Superior temporal gyrus (tissue), 1 donor: Measurements from ENCODE around the gene APOBEC3B.
"Not testable (repeated sequence)": the region's sequence is repeated elsewhere in the genome, so short reads cannot be mapped to it uniquely, and the experiment has no call there.

Source experiments
- DNase-seq: peaks from one replicate; pipeline ENCODE4 v3.0.0-alpha.2; 2016; ENCODE audit errors: extremely low spot score

APOBEC3B gene

DNA sequence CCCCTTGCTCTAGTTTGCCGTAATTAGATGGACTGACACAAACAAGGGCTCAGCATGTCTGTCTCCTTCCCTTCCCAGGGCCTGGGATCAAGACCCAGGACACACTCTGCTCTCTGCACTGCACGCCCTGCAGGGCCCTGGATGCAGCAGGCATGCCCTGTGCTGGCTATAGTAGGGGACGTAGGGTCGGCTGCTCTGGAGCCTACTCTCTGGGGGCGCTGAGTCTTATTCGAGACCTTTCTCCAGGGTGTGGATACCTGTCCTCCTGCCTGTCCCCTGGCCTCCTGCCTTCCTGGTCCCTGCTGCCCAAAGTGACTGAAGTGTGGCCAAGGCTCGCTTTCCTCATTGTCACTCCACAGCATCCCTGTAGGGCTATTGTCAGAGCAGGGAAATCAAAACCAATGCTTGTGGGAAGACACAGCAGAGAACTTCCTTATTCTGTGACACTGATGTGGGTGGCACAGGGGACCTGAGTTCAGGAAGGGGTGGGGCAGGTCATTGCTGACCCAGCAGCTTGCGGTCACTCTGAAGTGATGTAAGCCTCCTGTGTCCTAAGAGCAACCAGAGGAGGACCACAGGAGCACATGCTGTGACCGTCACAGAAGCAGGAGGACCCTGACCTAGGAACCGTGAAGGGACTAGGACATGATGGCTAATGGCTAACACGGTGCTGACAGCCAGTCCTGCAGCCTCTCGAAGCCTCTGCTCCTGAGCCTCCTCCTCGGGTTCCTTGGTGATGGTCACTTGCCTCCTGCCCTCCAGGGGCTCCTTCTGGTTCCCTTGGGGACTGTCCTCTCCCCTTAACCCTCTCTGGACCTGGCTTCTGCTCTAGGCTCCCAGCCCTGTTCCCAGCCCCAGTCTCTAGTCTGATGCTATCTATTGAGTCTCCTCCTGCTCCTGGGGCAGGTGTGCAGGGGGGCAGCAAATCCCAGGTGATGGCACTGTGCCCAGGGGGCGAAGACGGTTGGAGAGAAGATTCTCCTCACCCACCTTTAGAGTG, 14.4 kb upstream of the APOBEC3B start:
- DNase-seq = no peak

DNA sequence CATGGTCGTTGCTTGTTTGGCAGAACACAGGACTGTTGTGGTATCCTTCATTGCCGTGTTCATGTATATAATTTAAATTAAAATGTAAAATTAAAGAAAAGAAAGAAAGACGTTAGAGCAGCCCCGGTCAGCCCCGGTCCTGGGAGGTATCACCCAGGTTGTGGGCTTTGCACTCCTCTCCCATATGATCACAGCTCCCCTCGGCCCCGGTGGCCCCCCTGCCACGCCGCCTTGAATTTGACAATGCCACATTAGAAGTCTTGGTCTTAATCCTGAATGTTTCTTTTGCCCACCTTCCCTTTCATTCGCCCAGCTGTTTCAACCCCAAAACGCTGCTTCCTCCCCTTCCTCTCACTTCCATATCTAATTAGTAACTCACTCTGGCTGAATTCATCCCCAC, 13.3 kb upstream of the APOBEC3B start:
- DNase-seq = no peak

DNA sequence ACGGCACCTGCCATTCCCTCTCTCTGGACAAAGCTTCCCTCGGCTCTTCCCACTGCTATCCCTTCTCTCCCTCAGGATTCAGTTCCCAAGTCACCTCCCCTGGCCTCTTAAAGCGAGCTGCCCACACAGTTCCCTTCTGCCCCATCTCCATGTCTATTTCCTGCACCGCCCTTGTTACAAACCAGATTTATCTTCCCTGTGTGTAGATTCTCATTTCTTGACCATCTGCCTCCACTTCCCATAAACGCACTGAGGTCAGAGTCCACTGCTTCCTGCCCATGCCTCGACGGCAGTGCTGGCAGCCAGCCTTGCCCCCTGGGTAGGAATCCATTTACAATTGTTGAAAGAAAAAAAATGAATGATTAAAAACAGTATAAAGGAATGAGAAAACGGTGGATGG, 11.6 kb upstream of the APOBEC3B start:
- no peak for DNase-seq

DNA sequence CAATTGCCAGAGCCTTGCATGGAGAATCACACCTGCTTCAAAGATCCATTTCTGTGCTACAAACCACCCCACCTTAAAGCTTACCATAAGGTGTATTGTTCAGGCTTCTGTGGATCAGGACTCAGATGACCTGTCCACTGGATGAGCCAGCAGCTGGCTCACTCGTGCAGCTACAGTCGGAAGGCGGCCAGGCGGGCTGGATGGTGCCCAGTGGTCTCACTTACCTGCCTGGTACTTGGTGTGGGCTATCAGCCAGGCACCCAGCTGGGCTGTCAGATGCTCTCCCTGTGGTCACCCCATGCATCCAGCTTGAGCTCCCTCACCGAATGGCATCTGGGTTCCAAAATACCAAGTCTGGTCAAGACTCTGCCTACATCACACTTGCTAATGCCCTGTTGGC, 10.9 kb upstream of the APOBEC3B start:
- DNase-seq = no peak

DNA sequence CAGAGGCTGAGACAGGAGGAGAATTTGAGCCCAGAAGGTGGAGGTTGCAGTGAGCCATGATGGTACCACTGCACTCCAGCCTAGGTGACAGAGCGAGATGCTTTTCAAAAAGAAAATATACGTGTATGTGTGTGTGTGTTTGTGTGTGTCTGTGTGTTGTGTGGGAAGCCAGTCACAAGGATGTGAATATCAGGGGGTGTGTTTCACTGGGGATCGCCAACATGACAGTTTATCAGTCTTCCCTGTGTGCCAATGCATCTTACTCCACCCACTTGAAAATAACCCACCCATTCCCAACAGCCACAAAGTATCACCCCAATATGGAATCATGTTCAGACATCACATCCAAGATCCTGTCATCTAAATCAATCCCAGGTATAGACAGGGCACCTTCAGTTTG, 10.4 kb upstream of the APOBEC3B start:
- DNase-seq = no peak

DNA sequence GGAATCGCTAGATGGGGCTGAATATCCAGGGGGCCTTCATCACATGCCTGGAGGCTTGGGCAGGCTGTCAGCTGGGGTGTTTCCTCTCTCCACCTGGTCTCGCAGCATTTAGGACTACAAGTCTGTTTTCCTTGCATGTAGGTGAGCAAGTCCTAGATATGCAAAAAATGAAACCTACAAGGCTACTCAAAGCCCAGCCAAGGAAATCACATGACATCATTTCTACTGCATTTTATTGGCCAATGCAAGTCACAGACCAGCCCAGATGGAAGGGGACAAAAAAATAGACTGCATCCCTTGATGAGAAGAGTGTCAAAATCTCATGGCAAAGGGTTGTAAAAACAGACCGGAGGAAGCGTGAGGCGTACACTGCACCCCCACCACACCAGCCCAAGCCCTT, 9.6 kb upstream of the APOBEC3B start:
- no peak for DNase-seq

DNA sequence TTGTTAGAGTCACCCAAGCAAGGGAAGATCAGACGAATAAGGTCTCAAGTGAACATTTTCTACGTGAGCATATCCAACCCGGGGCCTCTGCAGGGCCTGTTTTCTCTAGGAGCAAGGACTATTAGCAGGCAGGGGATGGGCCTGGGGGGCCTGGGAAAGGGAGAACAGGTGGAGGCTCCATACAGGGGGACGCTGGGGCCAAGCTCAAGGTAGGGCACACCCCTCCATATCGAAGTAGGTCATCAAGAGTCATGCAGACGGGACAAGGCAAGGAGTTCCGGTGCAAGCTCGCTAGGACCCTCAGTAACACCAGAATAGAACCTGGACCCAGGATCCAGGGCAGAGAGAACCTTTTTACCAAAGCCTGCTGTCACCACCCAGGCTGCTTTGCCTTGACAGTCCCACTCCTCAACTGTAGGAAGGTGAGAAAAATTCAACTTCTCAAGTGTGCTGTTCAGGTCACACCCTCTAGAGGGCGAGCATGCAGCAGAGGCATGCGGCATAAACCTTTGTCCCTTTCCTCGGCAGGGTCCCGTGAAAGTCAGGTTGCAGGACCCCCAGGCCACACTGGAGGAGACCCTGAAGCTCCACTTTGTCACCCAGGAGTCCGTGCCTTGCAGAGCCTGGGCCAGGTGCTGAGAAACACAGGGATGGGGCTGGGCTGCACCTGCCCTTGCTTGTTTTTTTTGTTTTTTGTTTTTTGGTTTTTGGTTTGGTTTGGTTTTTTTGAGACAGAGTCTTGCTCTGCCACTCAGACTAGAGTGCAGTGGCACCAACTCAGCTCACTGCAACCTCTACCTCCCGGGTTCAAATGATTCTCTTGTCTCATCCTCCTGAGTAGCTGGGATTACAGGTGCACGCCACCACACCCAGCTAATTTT, 8.6 kb upstream of the APOBEC3B start:
- peak; percentile 42 for DNase-seq

DNA sequence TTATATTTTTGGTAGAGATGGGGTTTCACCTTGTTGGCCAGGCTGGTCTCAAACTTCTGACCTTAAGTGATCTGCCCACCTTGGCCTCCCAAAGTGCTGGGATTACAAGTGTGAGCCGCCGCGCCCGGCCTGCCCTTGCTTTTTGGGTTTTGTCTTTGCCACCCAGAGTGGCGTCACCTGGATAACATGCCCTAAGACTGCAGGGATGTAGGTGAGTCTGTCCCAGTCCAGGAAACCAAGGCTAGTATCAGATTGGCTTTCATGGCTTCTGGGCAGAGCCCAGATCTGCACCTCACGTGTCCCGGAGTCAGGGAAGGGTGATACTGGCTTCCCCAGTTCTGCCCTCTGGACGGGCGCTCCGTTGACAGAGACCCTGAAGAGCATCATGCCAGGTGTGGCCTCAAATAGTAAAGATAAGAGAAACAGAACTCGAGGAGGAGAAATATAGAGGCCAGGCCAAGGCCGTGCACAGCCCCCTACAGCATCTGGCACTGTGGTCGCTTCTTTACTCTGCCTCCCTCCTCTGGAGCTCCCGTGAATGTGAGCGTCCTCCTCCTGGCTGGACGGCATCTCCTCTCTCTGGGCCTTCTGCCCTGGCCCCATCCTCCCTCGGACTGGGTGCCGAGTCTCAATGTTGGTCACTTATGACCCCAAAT, 7.8 kb upstream of the APOBEC3B start:
- no peak for DNase-seq

DNA sequence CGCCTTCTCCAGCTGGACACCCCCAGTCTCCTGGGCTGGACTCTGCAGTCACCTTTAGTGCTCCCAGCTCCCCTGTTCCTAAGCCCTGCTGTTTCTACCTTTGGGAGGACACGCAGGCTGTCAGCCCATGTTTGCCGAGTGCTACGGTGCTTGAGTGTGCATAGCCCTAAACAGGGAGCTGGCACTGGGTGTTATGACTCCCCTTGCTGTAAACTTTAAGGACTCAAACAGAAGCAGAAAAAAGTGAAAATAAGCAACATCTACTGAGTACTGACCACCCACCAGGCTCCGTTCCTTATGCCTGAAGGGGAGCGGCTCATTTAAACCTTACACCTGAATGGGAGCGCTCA, 7.3 kb upstream of the APOBEC3B start:
- no peak for DNase-seq

DNA sequence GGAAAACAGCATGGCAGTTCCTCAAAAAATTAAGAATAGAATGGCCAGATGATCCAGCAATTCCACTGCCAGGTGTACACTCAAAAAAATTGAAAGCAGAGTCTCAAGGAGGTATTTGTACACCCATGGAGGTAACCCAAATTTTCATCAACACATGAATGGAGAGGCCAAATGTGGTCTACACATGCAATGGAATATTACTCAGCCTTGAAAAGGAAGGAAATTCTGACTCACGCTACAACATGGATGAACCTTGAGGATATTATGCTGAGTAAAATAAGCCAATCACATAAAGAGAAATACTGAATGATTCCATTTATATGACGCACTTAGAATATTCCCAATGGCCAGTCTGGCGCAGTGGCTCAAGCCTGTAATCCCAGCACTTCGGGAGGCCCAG, 4.9 kb upstream of the APOBEC3B start:
- not testable (repeated sequence) for DNase-seq

DNA sequence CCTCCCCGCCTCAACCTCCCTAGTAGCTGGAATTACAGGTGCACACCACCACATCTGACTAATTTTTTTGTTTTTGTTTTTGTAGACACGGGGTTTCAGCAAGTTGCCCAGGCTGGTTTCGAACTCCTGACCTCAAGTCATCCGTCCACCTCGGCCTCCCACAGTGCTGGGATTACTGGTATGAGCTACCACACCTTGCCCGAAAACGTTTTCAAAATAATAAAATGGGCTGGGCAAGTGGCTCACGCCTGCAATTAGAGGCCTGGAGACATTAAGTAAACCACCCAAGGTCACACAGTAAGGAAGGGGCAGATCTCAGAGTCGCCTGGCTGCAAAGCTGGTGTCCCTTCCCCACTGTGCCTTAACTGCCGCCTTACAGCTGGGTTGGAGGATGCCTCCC, 1.6 kb upstream of the APOBEC3B start:
- DNase-seq = not testable (repeated sequence)

DNA sequence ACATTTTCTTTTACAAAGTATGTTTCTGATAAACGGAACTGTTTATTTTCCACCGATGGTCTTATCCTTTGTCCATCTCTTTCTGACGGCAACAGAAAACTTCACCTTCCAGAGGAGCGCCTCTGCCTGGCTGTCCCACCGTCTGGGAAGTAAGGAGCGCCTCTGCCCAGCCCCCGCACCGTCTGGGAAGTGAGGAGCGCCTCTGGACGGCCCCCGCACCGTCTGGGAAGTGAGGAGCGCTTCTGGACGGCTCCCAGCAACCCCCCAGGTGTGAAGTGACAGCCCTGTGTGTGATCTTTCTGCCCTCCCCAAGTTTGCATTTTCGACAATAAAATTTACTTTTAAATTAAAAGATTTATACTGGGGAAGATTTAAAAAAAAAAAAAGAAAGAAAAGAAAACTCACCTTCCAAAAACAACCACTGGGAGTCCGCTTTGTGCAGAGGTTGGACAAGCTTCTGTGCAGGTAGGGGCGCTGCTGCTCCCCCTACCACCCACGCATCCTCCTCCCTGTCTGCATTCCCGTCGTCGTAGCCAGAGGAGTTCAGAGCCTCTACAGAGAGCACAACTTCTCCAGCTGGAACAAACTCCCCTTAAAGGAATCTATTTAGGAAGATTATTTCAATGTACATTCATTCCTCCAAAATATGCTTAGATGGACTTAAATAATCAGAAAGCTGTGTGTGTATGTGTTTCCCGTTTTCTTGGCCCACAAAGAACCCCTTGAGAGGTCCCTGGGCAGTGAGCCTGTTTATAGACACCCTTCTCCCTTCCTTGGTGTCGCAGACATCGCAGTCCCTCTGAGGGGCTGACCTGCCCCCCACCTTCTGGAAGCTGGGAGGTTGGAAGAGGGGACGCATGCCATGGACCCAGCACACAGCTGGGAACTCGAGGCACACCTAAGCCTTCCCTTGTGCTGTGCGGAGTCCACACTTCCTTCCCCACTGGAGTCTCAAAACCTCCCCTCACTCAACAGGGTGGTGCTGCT, 849 bp upstream of the APOBEC3B start:
- no peak for DNase-seq

DNA sequence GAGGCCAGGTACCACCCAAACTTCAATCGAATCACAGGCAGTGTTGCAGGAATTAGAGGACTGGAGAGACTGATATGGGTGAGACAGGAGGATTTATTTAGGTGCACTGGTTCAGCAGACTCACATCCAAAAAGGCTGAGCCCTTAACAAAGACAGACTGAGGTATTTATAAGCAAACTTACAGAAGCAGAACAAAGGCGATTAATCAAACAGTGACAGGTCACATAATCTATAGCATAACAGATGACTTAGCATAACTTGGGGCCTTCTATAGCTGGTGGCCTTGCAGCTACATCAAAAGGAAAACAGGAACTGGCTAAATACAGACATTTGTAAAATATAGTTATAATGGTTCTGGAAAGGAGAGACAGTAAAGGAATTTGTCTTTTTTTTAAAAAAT, 2.1 kb downstream of the APOBEC3B start:
- DNase-seq = no peak

DNA sequence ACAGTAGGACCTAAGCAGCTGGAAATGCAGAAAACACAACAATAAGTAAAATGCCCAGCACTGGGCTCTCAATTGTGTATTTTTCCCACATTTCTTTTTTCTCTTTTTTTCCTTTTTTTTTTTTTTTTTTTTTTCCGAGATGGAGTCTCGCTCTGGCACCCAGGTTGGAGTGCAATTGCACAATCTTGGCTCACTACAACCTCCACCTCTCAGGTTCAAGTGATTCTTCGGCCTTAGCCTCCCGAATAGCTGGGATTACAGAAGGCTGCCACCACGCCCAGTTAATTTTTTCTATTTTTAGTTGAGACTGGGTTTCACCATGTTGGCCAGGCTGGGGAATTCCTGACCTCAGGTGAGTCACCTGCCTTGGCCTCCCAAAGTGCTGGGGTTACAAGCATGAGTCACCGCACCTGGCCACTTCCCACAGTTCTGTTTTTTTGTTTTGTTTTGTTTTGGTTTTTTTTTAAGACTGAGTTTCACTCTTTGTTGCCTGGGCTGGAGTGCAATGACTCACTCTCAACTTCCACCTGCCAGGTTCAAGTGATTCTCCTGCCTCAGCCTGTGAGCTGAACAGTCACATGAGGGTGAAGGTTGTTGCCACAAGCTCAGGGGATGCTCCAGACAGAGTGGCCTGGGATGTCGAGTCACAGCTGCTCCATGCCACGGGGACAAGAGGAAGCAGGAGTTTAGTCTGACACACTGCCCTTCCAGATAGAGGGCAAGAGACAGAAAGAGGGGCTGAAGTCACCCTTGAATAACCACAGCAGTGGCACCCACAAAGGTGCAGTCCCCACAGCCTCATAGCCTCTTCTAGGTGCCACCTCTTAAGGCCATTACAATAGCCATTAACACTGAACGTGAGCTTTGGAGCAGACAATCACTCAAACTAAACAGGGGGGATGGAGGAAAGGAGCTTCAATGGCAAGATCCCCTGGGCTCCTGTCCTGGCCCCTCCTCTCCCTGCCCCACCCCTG, 2.9 kb downstream of the APOBEC3B start:
- not testable (repeated sequence) for DNase-seq

DNA sequence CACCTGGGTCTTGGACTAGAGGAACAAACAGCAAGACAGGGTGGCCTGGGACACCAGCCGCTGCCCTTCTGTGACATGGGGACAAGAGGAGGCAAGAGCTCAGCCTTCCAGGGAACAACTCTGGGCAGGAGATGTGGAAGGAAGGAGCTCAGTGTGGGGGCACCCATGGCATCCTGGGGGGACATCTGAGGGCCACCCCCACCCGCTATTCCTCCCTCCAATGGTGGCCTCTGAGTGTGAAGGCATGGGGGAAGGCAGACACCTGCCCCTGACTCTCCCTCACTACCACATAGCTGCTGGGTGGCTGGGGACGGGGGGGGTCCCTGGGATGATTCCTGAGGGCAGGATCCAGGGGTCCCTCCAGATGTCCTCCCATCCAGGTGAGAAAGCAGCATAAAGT, 4.5 kb downstream of the APOBEC3B start:
- no peak for DNase-seq

DNA sequence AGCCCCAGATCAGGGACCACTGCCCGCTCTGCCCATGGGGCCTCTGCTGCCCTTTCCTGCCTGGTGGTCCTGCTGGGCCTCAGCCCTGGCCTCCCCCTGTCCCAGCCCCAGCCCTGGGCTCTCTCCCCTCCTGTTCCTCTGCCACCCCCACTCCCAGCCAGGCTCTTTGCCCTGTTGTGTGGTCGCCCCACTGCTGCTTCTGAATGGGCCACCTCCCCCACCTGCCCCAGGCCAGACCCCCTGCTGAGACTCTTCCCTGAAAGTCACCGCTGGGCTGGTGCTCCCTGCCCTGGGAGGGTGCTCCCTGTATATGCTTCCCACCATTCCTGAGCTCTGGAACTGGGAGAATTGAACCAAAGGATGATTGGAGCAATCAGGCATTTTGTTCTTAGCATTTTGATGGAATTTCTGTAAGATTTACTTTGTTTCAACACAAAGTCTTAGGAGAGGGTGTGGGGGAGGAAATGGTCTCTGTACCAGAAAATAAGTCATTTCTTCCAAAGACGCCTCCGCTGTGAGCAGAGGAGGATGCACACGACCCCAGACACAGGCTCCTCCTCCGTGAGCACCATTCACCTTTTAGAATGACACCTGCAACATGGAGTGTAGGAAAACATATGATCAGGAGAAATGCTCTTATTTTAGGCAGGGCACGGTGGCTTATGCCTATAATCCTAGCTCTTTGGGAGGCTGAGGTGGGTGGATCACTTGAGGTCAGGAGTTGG, 5.2 kb downstream of the APOBEC3B start:
- no peak for DNase-seq

DNA sequence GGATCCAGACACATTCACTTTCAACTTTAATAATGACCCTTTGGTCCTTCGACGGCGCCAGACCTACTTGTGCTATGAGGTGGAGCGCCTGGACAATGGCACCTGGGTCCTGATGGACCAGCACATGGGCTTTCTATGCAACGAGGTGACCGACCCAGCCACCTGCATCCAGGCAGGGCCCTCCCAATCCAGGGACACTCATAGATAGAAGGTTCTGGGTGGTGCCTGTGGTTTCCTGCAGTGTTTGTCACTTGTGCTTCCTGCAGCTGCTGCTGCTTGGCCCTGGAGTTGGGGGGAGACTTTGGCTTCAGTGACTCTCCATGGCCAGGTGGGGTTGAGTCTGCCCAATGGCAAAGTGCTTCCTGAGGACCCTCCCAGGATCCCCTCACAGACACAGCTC, 7.3 kb downstream of the APOBEC3B start:
- no peak for DNase-seq

DNA sequence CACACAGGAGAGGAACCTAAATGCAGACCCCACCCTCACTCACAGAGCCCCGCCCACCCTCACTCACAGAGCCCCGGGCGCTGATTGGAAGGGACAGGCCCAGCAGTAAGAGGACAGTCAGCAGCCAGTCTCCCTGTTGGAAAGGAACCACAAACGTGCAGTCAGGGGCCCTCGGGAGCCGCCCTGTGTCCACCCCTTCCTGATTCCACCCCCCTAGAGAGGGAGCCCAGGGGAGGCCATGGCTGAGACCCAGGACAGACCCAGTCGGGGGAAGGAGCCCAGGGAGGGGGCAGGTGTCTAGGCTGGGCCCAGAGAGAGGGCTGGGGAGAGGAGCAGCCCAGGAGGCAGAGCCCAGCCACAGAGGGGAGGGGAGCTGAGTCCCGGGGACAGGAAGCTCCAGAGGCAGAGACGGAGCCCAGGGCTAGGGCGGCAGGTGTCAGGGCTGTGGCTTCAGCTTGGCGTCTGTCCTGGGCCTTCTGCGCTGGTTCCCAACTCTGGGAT, 10.8 kb downstream of the APOBEC3B start:
- not testable (repeated sequence) for DNase-seq

DNA sequence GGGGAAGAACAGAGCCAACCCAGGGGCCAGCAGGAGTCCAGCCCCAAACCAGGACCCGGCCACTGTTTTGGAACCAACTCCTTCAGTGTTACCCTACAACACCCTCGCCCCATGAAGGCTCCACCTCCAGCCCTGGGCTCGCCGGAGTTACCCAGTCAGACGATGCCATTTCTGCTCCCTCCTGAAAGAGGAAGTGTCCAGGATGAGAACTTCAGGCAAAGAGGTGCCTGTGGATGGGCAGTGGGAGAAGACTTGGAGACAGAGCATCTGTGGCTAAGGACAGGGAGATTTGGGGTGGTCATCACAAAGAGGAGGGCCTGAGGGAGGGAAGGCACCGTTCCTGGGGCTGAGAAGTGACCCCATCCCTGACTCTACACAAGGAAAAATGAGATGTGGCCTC, 14.0 kb downstream of the APOBEC3B start:
- DNase-seq = no peak
